PC-9 (cell line): ENCODE results near the gene NOSIP.

ENCODE experiments used
- CTCF ChIP-seq: fragments of 200-600 bp; sonication (generic); conservative IDR thresholded peaks from 2 replicates; pipeline ENCODE4 v1.6.1; 2017; ENCODE audit warnings: mixed run types, antibody characterized with exemption, mild to moderate bottlenecking, moderate library complexity
- EZH2 ChIP-seq: fragments of 200-600 bp; sonication (generic); IDR thresholded peaks from 2 replicates; pipeline ENCODE4 v1.8.0; 2017; ENCODE audit warnings: antibody characterized with exemption, low read depth

GRCh38 chr19:49534632-49535385 is 45.5 kb downstream of the NOSIP start:
- TF ChIP-seq CTCF (no peak), EZH2 (no peak)
